Motor neuron (in vitro differentiated cells): ENCODE measurements around the gene LDLRAD4. TPM values are rescaled to one million over a fixed set of nuclear protein-coding genes. Genes with fewer than 3 reads are reported as not detected.
A peak's percentile ranks its signal among the peaks of the same experiment; 100 is the strongest.

Experiments
- ATAC-seq, 8 experiments: fragments of 200-7000 bp; cut with Tn5 transposase; replicated peaks in 6 of 8; 2 replicates each; pipeline ENCODE4 v1.8.0; 2021; ENCODE audit warnings: mild to moderate bottlenecking in 8 of 8, moderate library complexity in 8 of 8
- H3K27ac ChIP-seq, 2 donors: fragments of 250-450 bp; sonication (Bioruptor Pico); 2 replicates each; pipeline ENCODE4 v1.9.0; 2021; ENCODE audit warnings: antibody characterized with exemption in 2 of 2, mild to moderate bottlenecking in 2 of 2, moderate library complexity in 1 of 2
- H3K4me1 ChIP-seq, 2 donors: fragments of 250-450 bp; sonication (Bioruptor Pico); replicated peaks in 1 of 2; 2 replicates each; pipeline ENCODE4 v1.6.1; 2021; ENCODE audit warnings: antibody characterized with exemption in 2 of 2, mild to moderate bottlenecking in 2 of 2, moderate library complexity in 1 of 2
- H3K4me3 ChIP-seq, 5 donors: fragments of 250-450 bp; sonication (Bioruptor Pico); 2 replicates each; pipeline ENCODE4 v1.9.0; 2021; ENCODE audit warnings: antibody characterized with exemption in 5 of 5, mild to moderate bottlenecking in 5 of 5, moderate library complexity in 4 of 5
- WGBS, 10 experiments: fragments of 450-650 bp; shearing (Covaris generic); methylation state at CpG; one replicate each; pipeline ENCODE4 v1.0.0; 2022; 5-methylcytosine and 5-hydroxymethylcytosine counted together
- in situ Hi-C, 9 experiments: fragments of 400-800 bp; cut with MboI; loops; one replicate each; pipeline ENCODE4 v1.15.0; 2021; ENCODE audit warnings: low sequenced_read_pairs in 9 of 9, low pct_unique_long_range_greater_than_20kb in 2 of 9; ENCODE audit not compliant: unreplicated experiment in 9 of 9
- total RNA-seq, 8 experiments: library from RNA; unstranded; fragments of 300-600 nt; gene quantifications; 2 replicates each; pipeline versions ENCODE4 v1.2.3 to v1.2.4, GENCODE V29; 2022

The LDLRAD4 gene
- total RNA-seq, 8 experiments from 2014 or later, result 0.25 to 39.8 (median 1.8) TPM

GRCh38 chr18:13646633-13647032 lies 428.1 kb downstream of the LDLRAD4 start:
- 10 to 79% (median 53%) methylated on average over 1 to 4 of the region's 4 CpGs; no CpG with 5 or more reads in 3 of the 10 experiments for WGBS, 10 experiments
- H3K27ac ChIP-seq, result no peak overlapping the region
- H3K4me1 ChIP-seq, result peaks cover 4 to 5% of the 10 kb centered on the region in 2 donors
- in situ Hi-C loops, result loop anchor here in 2 of 9 experiments (25.0 kb wide), 1 partner anchor 434 kb away; the partner anchor contains the start of gene LDLRAD4 (in 2 of the 2)
- ATAC-seq, result peak in 2 of 8 experiments; percentile 34 to 68
- H3K4me3 ChIP-seq, result no peak overlapping the region

GRCh38 chr18:13647761-13648160 lies 429.2 kb downstream of the LDLRAD4 start:
- no peak for ATAC-seq
- Histone ChIP-seq H3K4me1 (peaks cover 4 to 5% of the 10 kb centered on the region in 2 donors), H3K4me3 (no peak overlapping the region), H3K27ac (no peak overlapping the region)
- in situ Hi-C loops, result loop anchor here in 2 of 9 experiments (25.0 kb wide), 1 partner anchor 435 kb away; the partner anchor contains the start of gene LDLRAD4 (in 2 of the 2)
- 74 to 100% (median 98%) methylated on average over 1 to 4 of the region's 4 CpGs; no CpG with 5 or more reads in 6 of the 10 experiments for WGBS, 10 experiments

GRCh38 chr18:13649397-13650390 lies 431.1 kb downstream of the LDLRAD4 start:
- WGBS, 10 experiments, result 66 to 100% (median 81%) methylated on average over 1 to 19 of the region's 23 CpGs
- H3K27ac ChIP-seq, result no peak overlapping the region
- no peak overlapping the region for H3K4me3 ChIP-seq
- ATAC-seq, result peak in 1 of 8 experiments; percentile 15
- peaks cover 4 to 11% of the 10 kb centered on the region in 2 donors for H3K4me1 ChIP-seq
- in situ Hi-C loops, result loop anchor here in 3 of 9 experiments (25.0 kb wide), 2 partner anchors 113 to 437 kb away; partner anchors contain the start of gene LDLRAD4 (in 2 of the 3)

- 66 to 100% (median 80%) methylated on average over 1 to 4 of the region's 13 CpGs; no CpG with 5 or more reads in 4 of the 10 experiments for WGBS, 10 experiments
- ATAC-seq, result peak in 6 of 8 experiments; percentile 59 to 93 (median 76)
- Histone ChIP-seq H3K4me1 (peaks cover 4 to 11% of the 10 kb centered on the region in 2 donors), H3K27ac (no peak overlapping the region), H3K4me3 (no peak overlapping the region)
- in situ Hi-C loops, result loop anchor here in 1 of 9 experiments (25.0 kb wide), 1 partner anchor 108 kb away; no protein-coding TSS in a partner anchor
Observed at GRCh38 chr18:13653746-13654433, 435.3 kb downstream of the LDLRAD4 start.

GRCh38 chr18:13657974-13658373 lies 439.4 kb downstream of the LDLRAD4 start:
- peaks cover 16 to 19% of the 10 kb centered on the region in 2 donors for H3K4me1 ChIP-seq
- no peak for ATAC-seq
- in situ Hi-C loops, result loop anchor here in 1 of 9 experiments (25.0 kb wide), 1 partner anchor 104 kb away; no protein-coding TSS in a partner anchor
- WGBS, 10 experiments, result 33 to 100% (median 78%) methylated on average over 1 to 6 of the region's 7 CpGs
- no peak overlapping the region for H3K4me3 ChIP-seq
- H3K27ac ChIP-seq, result no peak overlapping the region

GRCh38 chr18:13658436-13659204 lies 440.1 kb downstream of the LDLRAD4 start:
- Histone ChIP-seq H3K4me1 (peaks cover 16 to 19% of the 10 kb centered on the region in 2 donors), H3K4me3 (no peak overlapping the region), H3K27ac (no peak overlapping the region)
- in situ Hi-C loops, result loop anchor here in 1 of 9 experiments (25.0 kb wide), 1 partner anchor 104 kb away; no protein-coding TSS in a partner anchor
- WGBS, 10 experiments, result 39 to 95% (median 75%) methylated on average over 1 to 6 of the region's 8 CpGs; no CpG with 5 or more reads in 3 of the 10 experiments
- ATAC-seq, result no peak

- peak overlapping the region in 1 of 2 donors; percentile 22 for H3K27ac ChIP-seq
- WGBS, 10 experiments, result 41 to 90% (median 75%) methylated on average over 1 to 5 of the region's 5 CpGs; no CpG with 5 or more reads in 1 of the 10 experiments
Observed at GRCh38 chr18:13660510-13660909, 441.9 kb downstream of the LDLRAD4 start.

GRCh38 chr18:13661051-13661778 lies 442.7 kb downstream of the LDLRAD4 start:
- ATAC-seq, result peak in 3 of 8 experiments; percentile 12 to 39 (median 21)
- no peak overlapping the region for H3K4me3 ChIP-seq
- WGBS, 10 experiments, result 50 to 98% (median 94%) methylated on average over 1 to 7 of the region's 8 CpGs; no CpG with 5 or more reads in 2 of the 10 experiments
- peaks cover 13 to 16% of the 10 kb centered on the region in 2 donors for H3K4me1 ChIP-seq
- in situ Hi-C loops, result loop anchor here in 1 of 9 experiments (25.0 kb wide), 1 partner anchor 101 kb away; no protein-coding TSS in a partner anchor
- H3K27ac ChIP-seq, result peak overlapping the region in 1 of 2 donors; percentile 22

More at GRCh38 chr18:13660510-13660909, 441.9 kb downstream of the LDLRAD4 start:
- no peak overlapping the region for H3K4me3 ChIP-seq
- H3K4me1 ChIP-seq, result peaks cover 13 to 16% of the 10 kb centered on the region in 2 donors
- ATAC-seq, result peak in 5 of 8 experiments; percentile 66 to 97 (median 92)
- in situ Hi-C loops, result loop anchor here in 1 of 9 experiments (25.0 kb wide), 1 partner anchor 102 kb away; no protein-coding TSS in a partner anchor

- in situ Hi-C loops, result loop anchor here in 1 of 9 experiments (25.0 kb wide), 1 partner anchor 100 kb away; no protein-coding TSS in a partner anchor
- Histone ChIP-seq H3K27ac (no peak overlapping the region), H3K4me3 (no peak overlapping the region), H3K4me1 (peaks cover 13 to 16% of the 10 kb centered on the region in 2 donors)
- no peak for ATAC-seq
- WGBS, 10 experiments, result 50 to 100% (median 89%) methylated on average over 1 to 2 of the region's 2 CpGs; no CpG with 5 or more reads in 1 of the 10 experiments
Observed at GRCh38 chr18:13661779-13662256, 443.3 kb downstream of the LDLRAD4 start.

- in situ Hi-C loops, result loop anchor here in 1 of 9 experiments (25.0 kb wide), 1 partner anchor 90 kb away; no protein-coding TSS in a partner anchor
- WGBS, 10 experiments, result 77 to 96% (median 86%) methylated on average over 1 to 7 of the region's 7 CpGs
- H3K27ac ChIP-seq, result no peak overlapping the region
- no peak for ATAC-seq
- H3K4me3 ChIP-seq, result no peak overlapping the region
- peaks cover 0 to 2% of the 10 kb centered on the region in 2 donors for H3K4me1 ChIP-seq
Observed at GRCh38 chr18:13672657-13673056, 454.1 kb downstream of the LDLRAD4 start.

- in situ Hi-C loops, result no loop called here
- H3K4me3 ChIP-seq, result no peak overlapping the region
- peaks cover 0 to 2% of the 10 kb centered on the region in 2 donors for H3K4me1 ChIP-seq
- no peak for ATAC-seq
- WGBS, 10 experiments, result 68 to 100% (median 89%) methylated on average over 2 to 6 of the region's 6 CpGs
- no peak overlapping the region for H3K27ac ChIP-seq
Observed at GRCh38 chr18:13676471-13676870, 457.9 kb downstream of the LDLRAD4 start.
